Measurements from ENCODE around the gene TNS3.

Gene TNS3

GRCh38 chr7:47236480-47237129 lies 345.3 kb downstream of the TNS3 start:
- Mint-ChIP-seq H3K4me3 (no peak overlapping the region), H3K9me3 (ENCODE audit: low read depth) (no peaks in the 10 kb centered on the region), H3K36me3 (no peaks in the 10 kb centered on the region), H3K27me3 (no peaks in the 10 kb centered on the region), H3K27ac (no peak overlapping the region), H3K4me1 (ENCODE audit: low read depth) (no peaks in the 10 kb centered on the region)

- H3K9me3 Mint-ChIP-seq (ENCODE audit: low read depth) = no peaks in the 10 kb centered on the region
- no peak overlapping the region for H3K27ac Mint-ChIP-seq
- no peak overlapping the region for H3K4me3 Mint-ChIP-seq
- H3K4me1 Mint-ChIP-seq (ENCODE audit: low read depth) = no peaks in the 10 kb centered on the region
- no peaks in the 10 kb centered on the region for H3K36me3 Mint-ChIP-seq
- peaks cover under 1% of the 10 kb centered on the region for H3K27me3 Mint-ChIP-seq
Measured at GRCh38 chr7:47233996-47234395, 347.9 kb downstream of the TNS3 start.

GRCh38 chr7:47232751-47233412 lies 349.0 kb downstream of the TNS3 start:
- Mint-ChIP-seq H3K9me3 (ENCODE audit: low read depth) (no peaks in the 10 kb centered on the region), H3K4me1 (ENCODE audit: low read depth) (no peaks in the 10 kb centered on the region), H3K36me3 (no peaks in the 10 kb centered on the region), H3K27me3 (peaks cover 2% of the 10 kb centered on the region), H3K27ac (no peak overlapping the region), H3K4me3 (no peak overlapping the region)

GRCh38 chr7:47231627-47232026 lies 350.3 kb downstream of the TNS3 start:
- Mint-ChIP-seq H3K36me3 (no peaks in the 10 kb centered on the region), H3K9me3 (ENCODE audit: low read depth) (no peaks in the 10 kb centered on the region), H3K4me1 (ENCODE audit: low read depth) (no peaks in the 10 kb centered on the region), H3K27ac (no peak overlapping the region), H3K4me3 (no peak overlapping the region), H3K27me3 (peaks cover 3% of the 10 kb centered on the region)

GRCh38 chr7:47231032-47231431 lies 350.9 kb downstream of the TNS3 start:
- Mint-ChIP-seq H3K4me3 (no peak overlapping the region), H3K27ac (no peak overlapping the region), H3K9me3 (ENCODE audit: low read depth) (no peaks in the 10 kb centered on the region), H3K27me3 (peaks cover 3% of the 10 kb centered on the region), H3K36me3 (no peaks in the 10 kb centered on the region), H3K4me1 (ENCODE audit: low read depth) (no peaks in the 10 kb centered on the region)

GRCh38 chr7:47228386-47229014 lies 353.4 kb downstream of the TNS3 start:
- H3K4me1 Mint-ChIP-seq (ENCODE audit: low read depth) = no peaks in the 10 kb centered on the region
- no peak overlapping the region for H3K27ac Mint-ChIP-seq
- H3K27me3 Mint-ChIP-seq = peaks cover 3% of the 10 kb centered on the region
- peaks cover 3% of the 10 kb centered on the region for H3K9me3 Mint-ChIP-seq (ENCODE audit: low read depth)
- H3K36me3 Mint-ChIP-seq = no peaks in the 10 kb centered on the region
- no peak overlapping the region for H3K4me3 Mint-ChIP-seq

GRCh38 chr7:47227762-47228177 lies 354.1 kb downstream of the TNS3 start:
- H3K27me3 Mint-ChIP-seq = peaks cover 3% of the 10 kb centered on the region
- H3K4me1 Mint-ChIP-seq (ENCODE audit: low read depth) = no peaks in the 10 kb centered on the region
- H3K4me3 Mint-ChIP-seq = no peak overlapping the region
- H3K36me3 Mint-ChIP-seq = no peaks in the 10 kb centered on the region
- peaks cover 3% of the 10 kb centered on the region for H3K9me3 Mint-ChIP-seq (ENCODE audit: low read depth)
- no peak overlapping the region for H3K27ac Mint-ChIP-seq

- Mint-ChIP-seq H3K27ac (no peak overlapping the region), H3K4me3 (no peak overlapping the region), H3K9me3 (ENCODE audit: low read depth) (peaks cover 3% of the 10 kb centered on the region), H3K27me3 (peaks cover 3% of the 10 kb centered on the region), H3K36me3 (no peaks in the 10 kb centered on the region), H3K4me1 (ENCODE audit: low read depth) (no peaks in the 10 kb centered on the region)
Measured at GRCh38 chr7:47226696-47227095, 355.2 kb downstream of the TNS3 start.

- Mint-ChIP-seq H3K4me3 (no peak overlapping the region), H3K27ac (no peak overlapping the region), H3K27me3 (peaks cover 3% of the 10 kb centered on the region), H3K4me1 (ENCODE audit: low read depth) (no peaks in the 10 kb centered on the region), H3K36me3 (no peaks in the 10 kb centered on the region), H3K9me3 (ENCODE audit: low read depth) (peaks cover 3% of the 10 kb centered on the region)
Measured at GRCh38 chr7:47225387-47226131, 356.4 kb downstream of the TNS3 start.

Data from activated naive CD8-positive, alpha-beta T cell (primary cell).